ENCODE data around the gene GRAP2. TPM values are rescaled to one million over a fixed set of nuclear protein-coding genes. Genes with fewer than 3 reads are reported as not detected.
A peak's percentile ranks its signal among the peaks of the same experiment; 100 is the strongest.

The GRAP2 gene
- total and polyA plus RNA-seq, 9 of the 15 experiments (the other 6 are each of a cell fraction or from before 2014, with no cell fraction given), result 4.8 to 88.7 (median 60.4) TPM

- TF ChIP-seq, protein P1, sequence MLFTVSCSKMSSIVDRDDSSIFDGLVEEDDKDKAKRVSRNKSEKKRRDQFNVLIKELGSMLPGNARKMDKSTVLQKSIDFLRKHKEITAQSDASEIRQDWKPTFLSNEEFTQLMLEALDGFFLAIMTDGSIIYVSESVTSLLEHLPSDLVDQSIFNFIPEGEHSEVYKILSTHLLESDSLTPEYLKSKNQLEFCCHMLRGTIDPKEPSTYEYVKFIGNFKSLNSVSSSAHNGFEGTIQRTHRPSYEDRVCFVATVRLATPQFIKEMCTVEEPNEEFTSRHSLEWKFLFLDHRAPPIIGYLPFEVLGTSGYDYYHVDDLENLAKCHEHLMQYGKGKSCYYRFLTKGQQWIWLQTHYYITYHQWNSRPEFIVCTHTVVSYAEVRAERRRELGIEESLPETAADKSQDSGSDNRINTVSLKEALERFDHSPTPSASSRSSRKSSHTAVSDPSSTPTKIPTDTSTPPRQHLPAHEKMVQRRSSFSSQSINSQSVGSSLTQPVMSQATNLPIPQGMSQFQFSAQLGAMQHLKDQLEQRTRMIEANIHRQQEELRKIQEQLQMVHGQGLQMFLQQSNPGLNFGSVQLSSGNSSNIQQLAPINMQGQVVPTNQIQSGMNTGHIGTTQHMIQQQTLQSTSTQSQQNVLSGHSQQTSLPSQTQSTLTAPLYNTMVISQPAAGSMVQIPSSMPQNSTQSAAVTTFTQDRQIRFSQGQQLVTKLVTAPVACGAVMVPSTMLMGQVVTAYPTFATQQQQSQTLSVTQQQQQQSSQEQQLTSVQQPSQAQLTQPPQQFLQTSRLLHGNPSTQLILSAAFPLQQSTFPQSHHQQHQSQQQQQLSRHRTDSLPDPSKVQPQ (CRISPR knock-in tag; IDR thresholded peaks at IDR 0.05; ENCODE audit: borderline replicate concordance), result no peak
- TF ChIP-seq MEIS2 (IDR thresholded peaks at IDR 0.05; ENCODE audit: partially characterized antibody) (peak; percentile 63), CBX3 (IDR thresholded peaks at IDR 0.05; ENCODE audit: borderline replicate concordance in 1 of 2, low read length in 2 of 2) (no peak), JUND (IDR thresholded peaks at IDR 0.05; ENCODE audit: borderline replicate concordance, low read depth, low read length) (0 out of 2 replicates have a peak, but pooled peaks have one; percentile 28), JUND (tag; IDR thresholded peaks at IDR 0.05; ENCODE audit: borderline replicate concordance, low read depth, low read length) (no peak), CTBP1 (IDR thresholded peaks at IDR 0.05; ENCODE audit: borderline replicate concordance) (peak; percentile 82), SRF (CRISPR knock-in tag; IDR thresholded peaks at IDR 0.05) (no peak), MYC (IDR thresholded peaks at IDR 0.05; ENCODE audit: low read depth, low read length) (peak; percentile 50; the same call in 1 of the 2 replicates), MYC (CRISPR knock-in tag; IDR thresholded peaks at IDR 0.05; ENCODE audit: borderline replicate concordance, low read depth) (no peak), HCFC1 (IDR thresholded peaks at IDR 0.05; ENCODE audit: low read depth, low read length) (no peak), EGR1 (conservative IDR thresholded peaks at IDR 0.05) (peak; percentile 48), ATF3 (IDR thresholded peaks at IDR 0.05) (0 out of 2 replicates have a peak, but pooled peaks have one; percentile 43), ATF3 (CRISPR knock-in tag; conservative IDR thresholded peaks at IDR 0.05) (no peak), FIP1L1 (IDR thresholded peaks at IDR 0.05; ENCODE audit: low read depth, low read length, poor library complexity, severe bottlenecking) (no peak), L3MBTL2 (IDR thresholded peaks at IDR 0.05) (peak; percentile 45; the same call in 1 of the 2 replicates), FOS (IDR thresholded peaks at IDR 0.05; ENCODE audit: extremely low read depth, insufficient read length) (no peak), HDAC1 (IDR thresholded peaks at IDR 0.05) (no peak), MTA2 (IDR thresholded peaks at IDR 0.05; ENCODE audit: low read depth) (no peak)
- TF ChIP-seq, protein P2, sequence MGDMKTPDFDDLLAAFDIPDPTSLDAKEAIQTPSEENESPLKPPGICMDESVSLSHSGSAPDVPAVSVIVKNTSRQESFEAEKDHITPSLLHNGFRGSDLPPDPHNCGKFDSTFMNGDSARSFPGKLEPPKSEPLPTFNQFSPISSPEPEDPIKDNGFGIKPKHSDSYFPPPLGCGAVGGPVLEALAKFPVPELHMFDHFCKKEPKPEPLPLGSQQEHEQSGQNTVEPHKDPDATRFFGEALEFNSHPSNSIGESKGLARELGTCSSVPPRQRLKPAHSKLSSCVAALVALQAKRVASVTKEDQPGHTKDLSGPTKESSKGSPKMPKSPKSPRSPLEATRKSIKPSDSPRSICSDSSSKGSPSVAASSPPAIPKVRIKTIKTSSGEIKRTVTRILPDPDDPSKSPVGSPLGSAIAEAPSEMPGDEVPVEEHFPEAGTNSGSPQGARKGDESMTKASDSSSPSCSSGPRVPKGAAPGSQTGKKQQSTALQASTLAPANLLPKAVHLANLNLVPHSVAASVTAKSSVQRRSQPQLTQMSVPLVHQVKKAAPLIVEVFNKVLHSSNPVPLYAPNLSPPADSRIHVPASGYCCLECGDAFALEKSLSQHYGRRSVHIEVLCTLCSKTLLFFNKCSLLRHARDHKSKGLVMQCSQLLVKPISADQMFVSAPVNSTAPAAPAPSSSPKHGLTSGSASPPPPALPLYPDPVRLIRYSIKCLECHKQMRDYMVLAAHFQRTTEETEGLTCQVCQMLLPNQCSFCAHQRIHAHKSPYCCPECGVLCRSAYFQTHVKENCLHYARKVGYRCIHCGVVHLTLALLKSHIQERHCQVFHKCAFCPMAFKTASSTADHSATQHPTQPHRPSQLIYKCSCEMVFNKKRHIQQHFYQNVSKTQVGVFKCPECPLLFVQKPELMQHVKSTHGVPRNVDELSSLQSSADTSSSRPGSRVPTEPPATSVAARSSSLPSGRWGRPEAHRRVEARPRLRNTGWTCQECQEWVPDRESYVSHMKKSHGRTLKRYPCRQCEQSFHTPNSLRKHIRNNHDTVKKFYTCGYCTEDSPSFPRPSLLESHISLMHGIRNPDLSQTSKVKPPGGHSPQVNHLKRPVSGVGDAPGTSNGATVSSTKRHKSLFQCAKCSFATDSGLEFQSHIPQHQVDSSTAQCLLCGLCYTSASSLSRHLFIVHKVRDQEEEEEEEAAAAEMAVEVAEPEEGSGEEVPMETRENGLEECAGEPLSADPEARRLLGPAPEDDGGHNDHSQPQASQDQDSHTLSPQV (IDR thresholded peaks at IDR 0.05), result peak; percentile 55; the same call in 1 of the 2 replicates
Observed at GRCh38 chr22:39938509-39939111, 37.7 kb downstream of the GRAP2 start (continued).

Measured in K562 (cell line).